C4-2B (cell line): Measurements from ENCODE around the gene UACA.
A peak's percentile ranks its signal among the peaks of the same experiment; 100 is the strongest.

Experiments
- H3K27ac ChIP-seq: fragments of 450-650 bp; 2 replicates; pipeline ENCODE4 v1.5.1; 2017
- ZFX ChIP-seq: fragments of 450-650 bp; IDR thresholded peaks from 2 replicates; pipeline ENCODE4 v1.6.1; 2017
- TF ChIP-seq, protein P1 (sequence below): fragments of 450-650 bp; conservative IDR thresholded peaks from 2 replicates; pipeline ENCODE4 v1.5.1; 2017; ENCODE audit warnings: mild to moderate bottlenecking

The UACA gene

DNA sequence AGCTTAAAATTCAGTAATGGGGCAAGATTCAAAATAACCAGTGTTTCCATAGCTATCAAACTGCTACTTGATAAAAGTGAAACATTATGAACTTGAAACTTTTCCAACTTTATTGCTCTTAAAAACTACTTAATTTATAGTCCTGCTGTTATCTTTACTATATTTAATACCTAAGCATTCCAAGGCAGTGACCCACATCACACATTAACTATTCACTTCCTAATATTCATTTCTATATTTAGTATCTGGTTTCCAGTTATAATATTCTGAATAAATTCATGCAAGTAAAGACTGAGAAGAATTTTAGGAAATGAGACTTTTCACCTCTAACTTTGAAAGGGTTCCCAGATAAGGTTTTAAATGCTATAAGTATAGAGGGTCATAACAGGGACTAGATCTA, 64.9 kb downstream of the UACA start:
- no peak overlapping the region for H3K27ac ChIP-seq
- TF ChIP-seq, protein P1, sequence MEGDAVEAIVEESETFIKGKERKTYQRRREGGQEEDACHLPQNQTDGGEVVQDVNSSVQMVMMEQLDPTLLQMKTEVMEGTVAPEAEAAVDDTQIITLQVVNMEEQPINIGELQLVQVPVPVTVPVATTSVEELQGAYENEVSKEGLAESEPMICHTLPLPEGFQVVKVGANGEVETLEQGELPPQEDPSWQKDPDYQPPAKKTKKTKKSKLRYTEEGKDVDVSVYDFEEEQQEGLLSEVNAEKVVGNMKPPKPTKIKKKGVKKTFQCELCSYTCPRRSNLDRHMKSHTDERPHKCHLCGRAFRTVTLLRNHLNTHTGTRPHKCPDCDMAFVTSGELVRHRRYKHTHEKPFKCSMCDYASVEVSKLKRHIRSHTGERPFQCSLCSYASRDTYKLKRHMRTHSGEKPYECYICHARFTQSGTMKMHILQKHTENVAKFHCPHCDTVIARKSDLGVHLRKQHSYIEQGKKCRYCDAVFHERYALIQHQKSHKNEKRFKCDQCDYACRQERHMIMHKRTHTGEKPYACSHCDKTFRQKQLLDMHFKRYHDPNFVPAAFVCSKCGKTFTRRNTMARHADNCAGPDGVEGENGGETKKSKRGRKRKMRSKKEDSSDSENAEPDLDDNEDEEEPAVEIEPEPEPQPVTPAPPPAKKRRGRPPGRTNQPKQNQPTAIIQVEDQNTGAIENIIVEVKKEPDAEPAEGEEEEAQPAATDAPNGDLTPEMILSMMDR: no peak
- no peak for TF ChIP-seq ZFX

- TF ChIP-seq ZFX: no peak
- TF ChIP-seq, protein P1: no peak
- H3K27ac ChIP-seq: no peak overlapping the region
These were observed 72.7 kb downstream of the UACA start for GRCh38 chr15:70690491-70691276.

GRCh38 chr15:70690021-70690420, 73.3 kb downstream of the UACA start:
- TF ChIP-seq, protein P1: no peak
- no peak for TF ChIP-seq ZFX
- H3K27ac ChIP-seq: no peak overlapping the region

DNA sequence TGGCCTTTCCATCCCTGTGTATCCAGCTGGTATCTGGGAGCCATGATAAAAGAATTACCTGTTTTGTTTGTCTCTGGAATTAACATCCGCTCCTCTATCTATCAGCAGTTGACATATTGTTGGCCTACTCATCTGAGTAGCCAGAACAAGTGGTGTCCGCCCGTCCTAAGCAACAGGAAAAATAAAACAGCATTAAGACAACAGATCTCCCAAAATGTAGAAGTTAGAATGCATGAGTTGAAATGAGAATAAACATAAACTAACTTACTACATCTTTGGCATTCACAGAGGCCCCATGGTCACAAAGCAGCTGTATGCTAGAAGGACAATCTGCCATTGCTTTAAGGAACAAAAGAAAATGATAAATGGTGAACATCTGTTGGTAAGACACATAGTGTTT, 75.9 kb downstream of the UACA start:
- TF ChIP-seq, protein P1: no peak
- TF ChIP-seq ZFX: no peak
- no peak overlapping the region for H3K27ac ChIP-seq

DNA sequence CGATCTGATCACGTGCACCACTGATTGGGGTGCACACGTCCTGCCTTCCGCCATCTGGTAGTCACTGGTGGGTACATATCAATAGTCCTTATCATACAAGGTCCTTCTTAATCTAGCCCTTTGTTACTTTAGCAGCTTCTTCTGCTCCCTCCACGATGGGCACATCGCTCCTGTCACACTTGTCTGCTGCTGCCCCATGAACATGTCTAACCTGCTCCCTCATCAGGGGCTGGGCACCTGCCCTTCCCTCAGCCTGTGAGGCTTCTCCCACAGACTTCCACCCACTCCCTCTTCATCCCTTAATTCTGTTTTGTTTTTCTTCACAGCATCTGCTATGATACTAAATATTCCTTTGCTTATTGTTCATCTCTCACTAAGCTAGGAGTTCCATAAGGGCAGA, 82.5 kb downstream of the UACA start:
- H3K27ac ChIP-seq: no peak overlapping the region
- TF ChIP-seq ZFX: no peak
- TF ChIP-seq, protein P1: no peak

GRCh38 chr15:70679919-70680231, 83.5 kb downstream of the UACA start:
- no peak for TF ChIP-seq ZFX
- TF ChIP-seq, protein P1: peak; percentile 53
- H3K27ac ChIP-seq: no peak overlapping the region

DNA sequence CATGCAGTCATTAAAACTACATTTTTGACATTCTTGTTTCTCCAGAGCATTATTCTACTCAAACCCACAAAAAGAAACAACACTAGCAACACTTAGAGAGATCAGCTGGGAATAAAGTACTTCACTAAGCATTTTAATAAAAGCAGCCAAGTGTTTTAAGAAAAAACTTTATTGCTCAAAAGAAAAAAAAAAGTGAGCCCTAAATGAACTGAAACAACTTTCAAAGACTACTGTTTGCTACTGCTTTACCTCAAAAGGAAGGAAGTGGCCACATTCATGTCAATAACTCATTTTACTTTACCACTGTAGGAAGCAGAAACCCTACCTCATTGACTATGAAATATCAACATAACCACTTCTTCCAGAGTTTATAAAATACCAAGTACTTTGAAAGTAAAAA, 91.3 kb downstream of the UACA start:
- TF ChIP-seq ZFX: no peak
- TF ChIP-seq, protein P1: no peak
- H3K27ac ChIP-seq: no peak overlapping the region
